Endothelial cell (in vitro differentiated cells): ENCODE results near the gene HOXA3. TPM values are rescaled to one million over a fixed set of nuclear protein-coding genes. Genes with fewer than 3 reads are reported as not detected.

Experiments used
- DNase-seq: peaks from one replicate; pipeline ENCODE4 v3.0.0; 2021; ENCODE audit warnings: low spot score
- H3K27ac Mint-ChIP-seq: one replicate; pipeline ENCODE4 v1.8.0; 2021; ENCODE audit warnings: mixed read lengths, inconsistent platforms; ENCODE audit not compliant: unreplicated experiment
- H3K27me3 Mint-ChIP-seq: one replicate; pipeline ENCODE4 v1.8.0; 2021; ENCODE audit warnings: mild to moderate bottlenecking, moderate library complexity, mixed read lengths, inconsistent platforms; ENCODE audit not compliant: unreplicated experiment
- H3K36me3 Mint-ChIP-seq: one replicate; pipeline ENCODE4 v1.8.0; 2021; ENCODE audit warnings: mild to moderate bottlenecking, low read depth, mixed read lengths, inconsistent platforms; ENCODE audit not compliant: unreplicated experiment
- H3K4me1 Mint-ChIP-seq: one replicate; pipeline ENCODE4 v1.8.0; 2021; ENCODE audit warnings: mild to moderate bottlenecking, mixed read lengths, inconsistent platforms; ENCODE audit not compliant: unreplicated experiment
- H3K4me3 Mint-ChIP-seq: one replicate; pipeline ENCODE4 v1.8.0; 2021; ENCODE audit warnings: mild to moderate bottlenecking, mixed read lengths, inconsistent platforms; ENCODE audit not compliant: unreplicated experiment
- H3K9me3 Mint-ChIP-seq: one replicate; pipeline ENCODE4 v1.8.0; 2021; ENCODE audit warnings: mixed read lengths, inconsistent platforms; ENCODE audit not compliant: unreplicated experiment
- CTCF ChIP-seq: fragments of 200-600 bp; sonication (generic); IDR thresholded peaks from one replicate; pipeline ENCODE4 v1.5.0; 2021; ENCODE audit warnings: antibody characterized with exemption; ENCODE audit not compliant: unreplicated experiment
- total RNA-seq: library from RNA; stranded (reverse); fragmentation: NEBNext Ultra II Directional; extraction: Animal tissue kit (Norgen Biotek cat#: 25700); gene quantifications from one replicate; pipeline ENCODE4 v1.2.1, GENCODE V29; 2021; ENCODE audit not compliant: unreplicated experiment

Gene HOXA3
- total RNA-seq, 1 donor from 2014 or later, result 0.13 TPM

GRCh38 chr7:27179030-27179429 lies 26.6 kb upstream of the HOXA3 start:
- Mint-ChIP-seq H3K36me3 (no peaks in the 10 kb centered on the region), H3K27me3 (peaks cover 42% of the 10 kb centered on the region), H3K4me1 (peaks cover 23% of the 10 kb centered on the region), H3K9me3 (no peaks in the 10 kb centered on the region), H3K4me3 (no peak overlapping the region), H3K27ac (no peak overlapping the region)
- DNase-seq, result no peak
- no peak for TF ChIP-seq CTCF

GRCh38 chr7:27178366-27178765 lies 26.0 kb upstream of the HOXA3 start:
- Mint-ChIP-seq H3K27me3 (peaks cover 42% of the 10 kb centered on the region), H3K9me3 (no peaks in the 10 kb centered on the region), H3K36me3 (no peaks in the 10 kb centered on the region), H3K4me1 (peaks cover 18% of the 10 kb centered on the region), H3K4me3 (no peak overlapping the region), H3K27ac (no peak overlapping the region)
- TF ChIP-seq CTCF, result no peak
- no peak for DNase-seq

GRCh38 chr7:27177795-27178320 lies 25.5 kb upstream of the HOXA3 start:
- DNase-seq, result no peak
- no peak overlapping the region for H3K4me3 Mint-ChIP-seq

GRCh38 chr7:27176962-27177794 lies 24.8 kb upstream of the HOXA3 start:
- Mint-ChIP-seq H3K27ac (no peak overlapping the region), H3K4me3 (no peak overlapping the region), H3K9me3 (no peaks in the 10 kb centered on the region), H3K27me3 (peaks cover 39% of the 10 kb centered on the region), H3K4me1 (peaks cover 21% of the 10 kb centered on the region), H3K36me3 (no peaks in the 10 kb centered on the region)
- DNase-seq, result no peak
- no peak for TF ChIP-seq CTCF

More at GRCh38 chr7:27177795-27178320, 25.5 kb upstream of the HOXA3 start:
- Mint-ChIP-seq H3K9me3 (no peaks in the 10 kb centered on the region), H3K4me1 (peaks cover 18% of the 10 kb centered on the region), H3K27ac (no peak overlapping the region), H3K36me3 (no peaks in the 10 kb centered on the region), H3K27me3 (peaks cover 40% of the 10 kb centered on the region)
- no peak for TF ChIP-seq CTCF

- no peaks in the 10 kb centered on the region for H3K36me3 Mint-ChIP-seq
- TF ChIP-seq CTCF, result no peak
These were observed 24.1 kb upstream of the HOXA3 start for GRCh38 chr7:27176524-27176845.

More at GRCh38 chr7:27176524-27176845, 24.1 kb upstream of the HOXA3 start:
- Mint-ChIP-seq H3K27me3 (peaks cover 44% of the 10 kb centered on the region), H3K4me1 (peaks cover 26% of the 10 kb centered on the region), H3K4me3 (no peak overlapping the region), H3K27ac (no peak overlapping the region), H3K9me3 (no peaks in the 10 kb centered on the region)
- DNase-seq, result no peak
